Right kidney (tissue), 1 donor: ENCODE results near the gene CCDC136.

Source experiments
- DNase-seq: peaks from one replicate; pipeline ENCODE4 v3.0.0-alpha.2; 2016

The CCDC136 gene

GRCh38 chr7:128845475-128845874, 53.7 kb downstream of the CCDC136 start:
- DNase-seq = no peak

- no peak for DNase-seq
These were observed 54.2 kb downstream of the CCDC136 start for GRCh38 chr7:128845987-128846386.

GRCh38 chr7:128846781-128847444, 55.1 kb downstream of the CCDC136 start:
- no peak for DNase-seq

GRCh38 chr7:128847721-128848211, 56.0 kb downstream of the CCDC136 start:
- no peak for DNase-seq

- no peak for DNase-seq
These were observed 56.8 kb downstream of the CCDC136 start for GRCh38 chr7:128848289-128849155.

- DNase-seq = no peak
These were observed 57.4 kb downstream of the CCDC136 start for GRCh38 chr7:128849156-128849515.

- no peak for DNase-seq
These were observed 58.2 kb downstream of the CCDC136 start for GRCh38 chr7:128849804-128850490.

GRCh38 chr7:128852537-128853254, 60.9 kb downstream of the CCDC136 start:
- no peak for DNase-seq

- DNase-seq = no peak
These were observed 62.0 kb downstream of the CCDC136 start for GRCh38 chr7:128853799-128854198.

GRCh38 chr7:128854396-128854795, 62.6 kb downstream of the CCDC136 start:
- no peak for DNase-seq

GRCh38 chr7:128855559-128855958, 63.8 kb downstream of the CCDC136 start:
- no peak for DNase-seq

GRCh38 chr7:128856001-128856718, 64.4 kb downstream of the CCDC136 start:
- no peak for DNase-seq

GRCh38 chr7:128858380-128859231, 66.8 kb downstream of the CCDC136 start:
- DNase-seq = no peak

- no peak for DNase-seq
These were observed 67.7 kb downstream of the CCDC136 start for GRCh38 chr7:128859232-128860157.

- DNase-seq = no peak
These were observed 68.6 kb downstream of the CCDC136 start for GRCh38 chr7:128860158-128861073.

GRCh38 chr7:128861957-128862570, 70.3 kb downstream of the CCDC136 start:
- DNase-seq = peak; percentile 37

GRCh38 chr7:128862571-128863432, 71.0 kb downstream of the CCDC136 start, which contains the start of gene ATP6V1F:
Gene ATP6V1F (plus strand): TSS chr7:128862856. CDS start chr7:128862905, 49 bp downstream.
- DNase-seq = peak; percentile 92
